H9 (cell line): ENCODE measurements around the gene UCKL1. TPM values are rescaled to one million over a fixed set of nuclear protein-coding genes. Genes with fewer than 3 reads are reported as not detected.

Source experiments
- DNase-seq: peaks from one replicate; pipeline ENCODE4 v3.0.0-alpha.2; 2017
- H2AFZ ChIP-seq: one replicate; pipeline ENCODE4 v1.6.1; 2013; ENCODE audit warnings: mild to moderate bottlenecking, low read length, control low read depth, moderate library complexity
- H2AK5ac ChIP-seq: 2 replicates; pipeline ENCODE4 v1.6.1; 2013; ENCODE audit warnings: low read length, control low read depth, mixed read lengths; ENCODE audit not compliant: insufficient read length
- H2BK120ac ChIP-seq: one replicate; pipeline ENCODE4 v1.6.1; 2013; ENCODE audit warnings: low read depth, mild to moderate bottlenecking, low read length, control low read depth, inconsistent platforms; ENCODE audit not compliant: poor library complexity, severe bottlenecking
- H2BK12ac ChIP-seq: 2 replicates; pipeline ENCODE4 v1.6.1; 2013; ENCODE audit warnings: low read length, control low read depth, mixed read lengths, low read depth; ENCODE audit not compliant: insufficient read length
- H2BK15ac ChIP-seq: 2 replicates; pipeline ENCODE4 v1.6.1; 2013; ENCODE audit warnings: low read depth, low read length, control low read depth
- H2BK20ac ChIP-seq: one replicate; pipeline ENCODE4 v1.6.1; 2013; ENCODE audit warnings: low read depth, mild to moderate bottlenecking, low read length, control low read depth, inconsistent platforms; ENCODE audit not compliant: poor library complexity, severe bottlenecking
- H2BK5ac ChIP-seq: 2 replicates; pipeline ENCODE4 v1.6.1; 2013; ENCODE audit warnings: low read length, control low read depth, mixed read lengths; ENCODE audit not compliant: insufficient read length
- H3K14ac ChIP-seq: 2 replicates; pipeline ENCODE4 v1.6.1; 2013; ENCODE audit warnings: low read length, control low read depth; ENCODE audit not compliant: insufficient read depth
- H3K18ac ChIP-seq: 2 replicates; pipeline ENCODE4 v1.6.1; 2013; ENCODE audit warnings: low read depth, mild to moderate bottlenecking, mixed read lengths, low read length, control low read depth; ENCODE audit not compliant: insufficient read length
- H3K23ac ChIP-seq: 2 replicates; pipeline ENCODE4 v1.6.1; 2013; ENCODE audit warnings: low read length, control low read depth, mixed read lengths, low read depth; ENCODE audit not compliant: insufficient read length
- H3K23me2 ChIP-seq: 2 replicates; pipeline ENCODE4 v1.6.1; 2013; ENCODE audit warnings: low read depth, mild to moderate bottlenecking, mixed read lengths, low read length, control low read depth; ENCODE audit not compliant: insufficient read length, poor library complexity, severe bottlenecking
- H3K27ac ChIP-seq: 2 replicates; pipeline ENCODE4 v1.5.1; 2013; ENCODE audit warnings: low read length, control low read depth, mixed read lengths, low read depth; ENCODE audit not compliant: insufficient read length
- H3K27me3 ChIP-seq: 2 replicates; pipeline ENCODE4 v1.6.1; 2013; ENCODE audit warnings: low read length, control low read depth, inconsistent platforms; ENCODE audit not compliant: insufficient read depth
- H3K4ac ChIP-seq: 2 replicates; pipeline ENCODE4 v1.6.1; 2013; ENCODE audit warnings: low read depth, mild to moderate bottlenecking, control low read depth, inconsistent platforms, low read length, moderate library complexity
- H3K4me1 ChIP-seq: 2 replicates; pipeline ENCODE4 v1.6.1; 2013; ENCODE audit warnings: low read length, control low read depth, inconsistent platforms; ENCODE audit not compliant: insufficient read depth
- H3K4me2 ChIP-seq: 2 replicates; pipeline ENCODE4 v1.6.1; 2013; ENCODE audit warnings: low read length, control low read depth, mixed read lengths; ENCODE audit not compliant: insufficient read length, insufficient read depth
- H3K56ac ChIP-seq: 2 replicates; pipeline ENCODE4 v1.6.1; 2013; ENCODE audit warnings: low read depth, mild to moderate bottlenecking, mixed read lengths, low read length, control low read depth; ENCODE audit not compliant: insufficient read length
- H3K79me1 ChIP-seq: 2 replicates; pipeline ENCODE4 v1.6.1; 2013; ENCODE audit warnings: low read depth, mild to moderate bottlenecking, moderate library complexity, low read length, control low read depth, inconsistent platforms; ENCODE audit not compliant: insufficient read depth, poor library complexity, severe bottlenecking
- H3K79me2 ChIP-seq: 2 replicates; pipeline ENCODE4 v1.6.1; 2013; ENCODE audit warnings: low read length, control low read depth, inconsistent platforms; ENCODE audit not compliant: insufficient read depth
- H3K9ac ChIP-seq: 2 replicates; pipeline ENCODE4 v1.6.1; 2013; ENCODE audit warnings: low read length, control low read depth, mixed read lengths; ENCODE audit not compliant: insufficient read length; ENCODE audit errors: extremely low read depth
- H3K9me3 ChIP-seq: one replicate; pipeline ENCODE4 v1.6.1; 2013; ENCODE audit warnings: low read depth, low read length, inconsistent platforms; ENCODE audit not compliant: control insufficient read depth
- H3T11ph ChIP-seq: one replicate; pipeline ENCODE4 v1.6.1; 2013; ENCODE audit warnings: mild to moderate bottlenecking, low read length, control low read depth, inconsistent platforms
- H4K20me1 ChIP-seq: one replicate; pipeline ENCODE4 v1.6.1; 2013; ENCODE audit not compliant: control insufficient read depth, insufficient read length, insufficient read depth
- H4K5ac ChIP-seq: 2 replicates; pipeline ENCODE4 v1.6.1; 2013; ENCODE audit warnings: low read depth, mild to moderate bottlenecking, mixed read lengths, low read length, control low read depth; ENCODE audit not compliant: insufficient read length
- H4K8ac ChIP-seq: replicated peaks from 2 replicates; pipeline ENCODE4 v1.6.1; 2013; ENCODE audit warnings: low read length, control low read depth, mixed read lengths, low read depth; ENCODE audit not compliant: insufficient read length
- H4K91ac ChIP-seq: 2 replicates; pipeline ENCODE4 v1.6.1; 2013; ENCODE audit warnings: low read depth, mild to moderate bottlenecking, moderate library complexity, mixed read lengths, low read length, control low read depth; ENCODE audit not compliant: insufficient read length
- H3K27ac Mint-ChIP-seq, 3 experiments: 2 replicates in 2 of 3; 3 replicates in 1 of 3; pipeline ENCODE4 v1.8.0; 2020 to 2021; ENCODE audit warnings: mixed read lengths in 3 of 3, mild to moderate bottlenecking in 1 of 3, moderate library complexity in 1 of 3
- H3K27me3 Mint-ChIP-seq: 2 replicates; pipeline ENCODE4 v1.8.0; 2021; ENCODE audit warnings: low read depth, mild to moderate bottlenecking, moderate library complexity, mixed read lengths
- H3K36me3 Mint-ChIP-seq, 3 experiments: 2 replicates in 2 of 3; 3 replicates in 1 of 3; pipeline ENCODE4 v1.8.0; 2020 to 2021; ENCODE audit warnings: low read depth in 3 of 3, mixed read lengths in 3 of 3; ENCODE audit not compliant: insufficient read depth in 1 of 3
- H3K4me1 Mint-ChIP-seq, 2 experiments: 2 replicates each; pipeline ENCODE4 v1.8.0; 2020; ENCODE audit warnings: mixed read lengths in 2 of 2
- H3K4me3 Mint-ChIP-seq, 2 experiments: 2 replicates in 1 of 2; 3 replicates in 1 of 2; pipeline ENCODE4 v1.8.0; 2020 to 2021; ENCODE audit warnings: mild to moderate bottlenecking in 2 of 2, mixed read lengths in 2 of 2, moderate library complexity in 1 of 2
- H3K9me3 Mint-ChIP-seq, 2 experiments: 2 replicates in 1 of 2; 3 replicates in 1 of 2; pipeline ENCODE4 v1.8.0; 2020; ENCODE audit warnings: mild to moderate bottlenecking in 2 of 2, mixed read lengths in 2 of 2, moderate library complexity in 1 of 2
- WGBS: extraction: QIAGEN DNeasy Blood & Tissue Kit; methylation state at CpG from one replicate; pipeline ENCODE4 v1.1.7; 2013; ENCODE audit warnings: missing lambda C conversion rate, low lambda C conversion rate, mixed read lengths; ENCODE audit not compliant: insufficient read length; ENCODE audit errors: extremely low coverage; 5-methylcytosine and 5-hydroxymethylcytosine counted together
- total RNA-seq: library from RNA; stranded (reverse); gene quantifications from 2 replicates; pipeline ENCODE4 v1.2.1, GENCODE V29; 2021
- TF ChIP-seq, protein P1 (sequence below): fragments of 200-600 bp; sonication (generic); conservative IDR thresholded peaks from 3 replicates; pipeline ENCODE4 v1.8.0; 2021; ENCODE audit warnings: antibody characterized with exemption, mild to moderate bottlenecking

The UCKL1 gene
- total RNA-seq, 1 experiment from 2014 or later = 40.9 TPM

DNA sequence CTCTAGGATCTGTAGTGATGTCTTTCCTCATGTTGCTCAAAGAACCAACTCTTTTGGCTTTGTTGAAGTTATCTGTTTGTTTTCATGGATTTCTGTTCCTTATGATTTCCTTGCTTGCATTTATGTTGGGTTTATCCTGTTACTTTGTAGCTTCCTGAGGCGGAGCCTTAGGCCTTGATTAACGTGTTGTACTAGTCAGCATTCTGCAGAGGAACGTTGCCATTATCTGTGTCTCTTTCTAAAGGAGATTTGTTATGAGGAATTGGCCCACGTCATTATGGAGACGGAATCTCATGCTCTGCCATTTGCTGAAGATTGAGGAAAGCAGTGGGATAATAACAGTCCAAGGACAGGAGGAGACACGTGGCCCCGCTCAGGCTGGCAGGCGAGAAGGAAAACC lies 29.9 kb downstream of the UCKL1 start:
- Mint-ChIP-seq H3K36me3 (peaks cover 24 to 48% (median 38%) of the 10 kb centered on the region in 3 experiments; a peak in 6 of 7 replicates), H3K27me3 (no peaks in the 10 kb centered on the region), H3K4me3 (no peak overlapping the region), H3K4me1 (no peaks in the 10 kb centered on the region), H3K9me3 (no peaks in the 10 kb centered on the region), H3K27ac (no peak overlapping the region)
- no peak for DNase-seq
- Histone ChIP-seq H3K4me2 (no peak overlapping the region), H4K8ac (no peak overlapping the region), H3K27me3 (no peaks in the 10 kb centered on the region), H3K23me2 (no peaks in the 10 kb centered on the region), H3K56ac (no peak overlapping the region), H3K4ac (no peak overlapping the region), H3K79me1 (no peaks in the 10 kb centered on the region), H2AFZ (no peak overlapping the region), H3K18ac (no peak overlapping the region), H2BK120ac (no peak overlapping the region), H3K79me2 (no peaks in the 10 kb centered on the region), H2AK5ac (no peak overlapping the region), H2BK15ac (no peak overlapping the region), H3K9me3 (no peaks in the 10 kb centered on the region), H3K9ac (no peak overlapping the region), H2BK5ac (no peak overlapping the region), H4K20me1 (no peaks in the 10 kb centered on the region), H2BK20ac (no peak overlapping the region), H3T11ph (no peak overlapping the region), H4K5ac (no peak overlapping the region), H3K23ac (no peak overlapping the region), H3K27ac (no peak overlapping the region), H3K4me1 (no peaks in the 10 kb centered on the region), H2BK12ac (no peak overlapping the region), H4K91ac (no peak overlapping the region), H3K14ac (no peak overlapping the region)
- WGBS = no CpG with 5 or more reads among the region's 8 CpGs
- TF ChIP-seq, protein P1, sequence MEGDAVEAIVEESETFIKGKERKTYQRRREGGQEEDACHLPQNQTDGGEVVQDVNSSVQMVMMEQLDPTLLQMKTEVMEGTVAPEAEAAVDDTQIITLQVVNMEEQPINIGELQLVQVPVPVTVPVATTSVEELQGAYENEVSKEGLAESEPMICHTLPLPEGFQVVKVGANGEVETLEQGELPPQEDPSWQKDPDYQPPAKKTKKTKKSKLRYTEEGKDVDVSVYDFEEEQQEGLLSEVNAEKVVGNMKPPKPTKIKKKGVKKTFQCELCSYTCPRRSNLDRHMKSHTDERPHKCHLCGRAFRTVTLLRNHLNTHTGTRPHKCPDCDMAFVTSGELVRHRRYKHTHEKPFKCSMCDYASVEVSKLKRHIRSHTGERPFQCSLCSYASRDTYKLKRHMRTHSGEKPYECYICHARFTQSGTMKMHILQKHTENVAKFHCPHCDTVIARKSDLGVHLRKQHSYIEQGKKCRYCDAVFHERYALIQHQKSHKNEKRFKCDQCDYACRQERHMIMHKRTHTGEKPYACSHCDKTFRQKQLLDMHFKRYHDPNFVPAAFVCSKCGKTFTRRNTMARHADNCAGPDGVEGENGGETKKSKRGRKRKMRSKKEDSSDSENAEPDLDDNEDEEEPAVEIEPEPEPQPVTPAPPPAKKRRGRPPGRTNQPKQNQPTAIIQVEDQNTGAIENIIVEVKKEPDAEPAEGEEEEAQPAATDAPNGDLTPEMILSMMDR = no peak
